Muscle of arm (tissue), 14 donors: ENCODE results near the gene ABHD17C. TPM values are rescaled to one million over a fixed set of nuclear protein-coding genes. Genes with fewer than 3 reads are reported as not detected.
"Not testable (repeated sequence)": the region's sequence is repeated elsewhere in the genome, so short reads cannot be mapped to it uniquely, and the experiment has no call there.

Source experiments
- DNase-seq: peaks from one replicate; pipeline ENCODE4 v3.0.0-alpha.2; 2013
- long read RNA-seq, 11 donors: transcript quantifications; one replicate each; lab custom pipeline, GENCODE V29; 2026
- polyA plus RNA-seq, 12 donors: library from polyadenylated mRNA; unstranded; fragments of 120-200 nt; gene quantifications; one replicate each; pipeline ENCODE4 v1.2.1, GENCODE V29; 2013; ENCODE audit not compliant: insufficient read length in 12 of 12

The ABHD17C gene
- 10 to 100 TPM in 1 of 12 donors, 1 to 10 TPM in 10, not detected in 1; 4.6 to 14.7 (median 7.0) TPM for polyA plus RNA-seq
- long read RNA-seq, donor 1, transcript ABHD17C-201 (3 exons, 2,368 nt), result major isoform, 45 of 76 reads
- long read RNA-seq, donor 1, partial matches to known transcripts, result 31 of 76 reads
- long read RNA-seq, donor 1, other reads (novel, unspliced or antisense), result 0 of 76 reads
- long read RNA-seq, donor 2, partial matches to known transcripts, result 0 of 1 reads
- long read RNA-seq, donor 2, other reads (novel, unspliced or antisense), result 0 of 1 reads
- long read RNA-seq, donor 3, partial matches to known transcripts, result 0 of 1 reads
- long read RNA-seq, donor 3, other reads (novel, unspliced or antisense), result 0 of 1 reads
- long read RNA-seq, donor 4, partial matches to known transcripts, result 0 of 4 reads
- long read RNA-seq, donor 4, other reads (novel, unspliced or antisense), result 0 of 4 reads
- long read RNA-seq, donor 5, partial matches to known transcripts, result 0 of 2 reads
- long read RNA-seq, donor 5, other reads (novel, unspliced or antisense), result 0 of 2 reads
- long read RNA-seq, donor 6, partial matches to known transcripts, result 0 of 2 reads
- long read RNA-seq, donor 6, other reads (novel, unspliced or antisense), result 0 of 2 reads
- long read RNA-seq, donor 7, partial matches to known transcripts, result 0 of 1 reads
- long read RNA-seq, donor 7, other reads (novel, unspliced or antisense), result 0 of 1 reads
- long read RNA-seq, donor 8, partial matches to known transcripts, result 0 of 3 reads
- long read RNA-seq, donor 8, other reads (novel, unspliced or antisense), result 0 of 3 reads
- long read RNA-seq, donor 9, partial matches to known transcripts, result 0 of 2 reads
- long read RNA-seq, donor 9, other reads (novel, unspliced or antisense), result 0 of 2 reads
- long read RNA-seq, donor 10, partial matches to known transcripts, result 0 of 2 reads
- long read RNA-seq, donor 10, other reads (novel, unspliced or antisense), result 0 of 2 reads
- long read RNA-seq, donor 11, partial matches to known transcripts, result 0 of 4 reads
- long read RNA-seq, donor 11, other reads (novel, unspliced or antisense), result 0 of 4 reads

DNA sequence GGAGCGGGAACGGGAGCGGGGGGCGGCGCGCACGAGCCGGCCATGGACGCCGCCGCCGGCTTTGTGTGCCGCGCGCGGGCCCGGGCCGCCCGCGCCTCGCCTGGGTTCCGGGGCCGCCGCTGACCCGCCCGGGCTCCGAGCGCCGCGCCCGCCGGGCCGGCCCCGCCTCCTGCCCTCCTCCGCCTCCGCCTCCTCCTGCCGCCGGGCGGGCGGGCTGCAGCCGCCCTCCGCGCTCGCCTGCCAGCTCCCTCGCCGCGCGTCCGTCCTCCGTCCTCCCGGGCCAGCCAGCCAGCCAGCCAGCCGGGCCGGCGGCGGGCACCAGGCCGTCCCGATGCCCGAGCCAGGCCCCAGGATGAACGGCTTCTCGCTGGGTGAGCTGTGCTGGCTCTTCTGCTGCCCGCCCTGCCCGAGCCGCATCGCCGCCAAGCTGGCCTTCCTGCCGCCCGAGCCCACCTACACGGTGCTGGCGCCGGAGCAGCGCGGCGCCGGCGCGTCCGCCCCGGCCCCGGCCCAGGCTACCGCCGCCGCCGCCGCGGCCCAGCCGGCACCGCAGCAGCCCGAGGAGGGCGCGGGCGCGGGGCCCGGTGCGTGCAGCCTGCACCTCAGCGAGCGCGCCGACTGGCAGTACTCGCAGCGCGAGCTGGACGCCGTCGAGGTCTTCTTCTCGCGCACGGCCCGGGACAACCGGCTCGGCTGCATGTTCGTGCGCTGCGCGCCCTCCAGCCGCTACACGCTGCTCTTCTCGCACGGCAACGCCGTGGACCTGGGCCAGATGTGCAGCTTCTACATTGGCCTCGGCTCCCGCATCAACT is at the start of gene ABHD17C:
Gene ABHD17C, plus strand, starts transcription at position 212 of the 812 bp plus-strand sequence. Its CDS starts 120 bp downstream, at position 332.
- DNase-seq, result peak; percentile 70

DNA sequence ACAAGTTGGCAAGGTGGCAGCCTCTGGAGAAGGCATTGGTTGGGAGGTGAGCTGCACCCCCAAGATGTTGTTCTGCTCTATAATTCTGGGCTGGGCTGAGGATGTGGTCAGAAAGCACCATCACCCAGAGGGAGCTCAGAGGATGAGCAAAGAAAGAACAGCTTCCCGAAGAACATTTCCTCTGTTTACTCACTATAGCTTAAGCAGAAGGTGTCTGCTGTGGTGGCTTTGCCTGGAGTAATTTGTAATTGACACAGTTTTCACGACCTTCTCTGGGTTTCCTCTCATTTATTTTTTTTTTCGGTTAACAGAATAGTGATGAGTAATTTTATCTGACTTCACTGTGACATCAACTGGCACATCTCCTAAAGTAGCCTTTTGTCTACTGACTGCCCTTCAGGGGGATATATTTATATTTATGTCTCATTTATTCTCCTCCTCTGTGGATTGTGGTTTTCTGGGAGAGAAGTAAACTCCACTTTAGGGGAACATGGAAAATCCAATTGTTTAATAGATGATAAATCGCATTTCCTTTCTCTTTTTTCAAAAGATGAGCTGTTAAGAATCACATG is 49.5 kb upstream of the ABHD17C start:
- no peak for DNase-seq

DNA sequence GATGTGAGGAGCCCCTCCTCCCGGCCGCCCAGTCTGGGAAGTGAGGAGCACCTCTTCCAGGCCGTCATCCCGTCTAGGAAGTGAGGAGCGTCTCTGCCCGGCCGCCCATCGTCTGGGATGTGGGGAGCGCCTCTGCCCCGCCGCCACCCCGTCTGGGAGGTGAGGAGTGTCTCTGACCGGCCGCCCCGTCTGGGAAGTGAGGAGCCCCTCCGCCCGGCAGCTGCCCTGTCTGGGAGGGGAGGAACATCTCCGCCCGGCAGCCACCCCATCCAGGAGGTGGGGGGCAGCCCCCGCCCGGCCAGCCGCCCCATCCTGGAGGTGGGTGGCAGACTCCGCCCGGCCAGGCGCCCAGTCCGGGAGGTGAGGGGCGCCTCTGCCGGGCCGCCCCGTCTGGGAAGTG is 47.7 kb upstream of the ABHD17C start:
- not testable (repeated sequence) for DNase-seq

DNA sequence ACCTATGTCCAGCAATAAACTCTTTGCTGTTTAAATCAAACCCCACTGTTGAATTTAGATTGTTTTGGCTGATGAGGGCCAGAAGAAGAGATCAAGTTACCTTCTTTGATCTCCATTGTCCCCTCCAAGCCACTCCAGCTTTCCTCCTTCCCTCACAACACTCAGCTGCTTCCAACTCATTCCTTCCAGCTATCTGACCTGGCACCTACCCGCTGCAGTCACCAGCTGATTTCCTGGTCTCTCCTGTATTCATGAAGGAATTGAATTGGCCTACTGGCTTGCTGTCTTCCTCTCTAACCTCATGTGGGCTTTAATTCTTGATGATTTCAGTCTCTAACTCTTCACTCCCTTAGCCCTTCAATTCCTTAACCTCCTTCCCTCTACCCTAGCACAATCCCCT is 40.8 kb upstream of the ABHD17C start:
- DNase-seq, result no peak

DNA sequence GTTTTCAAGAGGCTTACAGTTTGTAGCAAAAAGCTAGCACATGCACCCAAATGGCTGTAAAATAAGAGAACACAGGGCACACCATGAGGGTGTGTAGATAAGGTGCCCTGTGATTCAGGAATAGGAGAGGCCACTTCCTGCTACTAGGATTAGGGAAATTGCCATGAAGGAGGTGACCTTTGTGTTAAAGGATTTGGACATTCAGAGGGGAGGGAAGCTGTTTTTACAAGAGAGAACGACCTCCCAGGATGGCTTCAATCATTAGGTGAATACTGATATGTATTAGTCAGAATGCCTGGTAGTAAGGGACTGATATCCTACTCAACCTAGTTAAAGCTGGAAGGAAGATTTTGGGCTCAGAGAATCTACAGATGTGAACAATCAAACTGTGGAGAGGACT is 35.7 kb upstream of the ABHD17C start:
- DNase-seq, result no peak

DNA sequence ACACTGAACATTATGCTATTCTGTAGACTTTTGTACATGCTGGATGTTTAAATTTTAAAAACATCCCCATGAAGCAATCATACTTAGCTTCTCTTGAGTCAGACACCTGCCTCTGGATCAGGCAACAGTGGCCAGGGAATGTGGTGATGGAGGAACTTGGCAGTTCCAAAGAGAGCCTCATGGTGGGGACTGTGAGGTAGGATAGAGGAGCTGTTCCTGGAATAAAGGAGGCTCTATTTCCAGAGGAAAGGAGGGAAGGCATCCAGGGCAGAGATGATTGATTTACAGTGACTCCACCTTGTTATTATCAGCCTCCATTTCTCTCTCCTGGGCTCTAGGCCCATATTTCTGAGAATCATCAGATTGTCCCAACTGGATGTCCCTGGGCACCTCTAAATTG is 35.0 kb upstream of the ABHD17C start:
- peak; percentile 9 for DNase-seq

DNA sequence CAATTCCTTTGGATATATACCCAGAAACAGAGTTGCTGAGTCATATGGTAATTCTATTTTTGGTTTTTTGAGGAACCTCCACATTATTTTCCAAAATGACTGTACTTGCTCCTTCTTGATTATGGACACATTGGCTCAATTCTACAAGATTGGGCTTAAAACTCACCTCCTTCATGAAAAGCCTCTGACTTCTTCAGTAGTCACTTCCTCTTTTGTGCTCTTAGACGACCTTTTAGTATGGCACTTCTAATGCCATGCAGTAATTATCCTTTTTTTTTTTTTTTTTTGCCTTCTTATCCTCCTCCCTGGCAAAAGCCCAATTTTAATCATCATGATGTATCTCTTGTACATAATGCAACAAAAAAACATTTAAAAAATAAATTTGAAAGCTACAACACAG is 33.0 kb upstream of the ABHD17C start:
- DNase-seq, result no peak

DNA sequence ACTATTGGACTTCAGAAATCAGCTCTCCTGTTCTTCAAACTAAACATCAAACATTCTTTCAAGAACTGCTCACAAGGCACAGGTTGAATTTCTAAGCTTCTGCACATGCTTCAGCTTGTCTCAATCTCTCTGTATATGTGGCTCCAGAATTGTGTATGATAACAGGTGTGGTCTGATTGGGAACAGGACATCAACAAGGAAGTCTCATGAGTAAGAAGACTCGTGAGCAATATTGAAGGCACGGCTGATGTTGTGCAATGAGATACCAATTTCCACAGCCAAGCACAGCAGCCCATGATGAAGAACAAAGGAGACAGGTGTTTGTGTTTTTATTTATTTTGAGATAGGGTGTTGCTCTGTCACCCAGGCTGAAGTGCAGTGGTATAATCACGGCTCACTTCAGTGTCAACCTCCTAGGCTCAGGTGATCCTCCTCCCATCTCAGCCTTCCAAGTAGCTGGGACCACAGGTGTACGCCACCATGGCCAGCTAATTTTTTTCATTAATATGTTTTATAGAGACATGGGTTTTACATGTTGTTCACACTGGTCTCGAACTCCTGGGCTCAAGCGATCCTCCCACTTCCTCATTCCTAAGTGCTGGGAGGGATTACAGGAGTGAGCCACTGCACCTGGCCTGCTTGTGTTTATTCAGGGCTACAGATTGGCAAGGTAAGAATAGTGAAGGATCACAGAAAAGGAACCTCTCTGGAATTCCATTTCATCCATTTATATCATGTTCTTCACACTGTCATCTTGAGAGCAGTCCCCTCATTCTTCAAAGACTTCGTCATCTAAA is 32.2 kb upstream of the ABHD17C start:
- no peak for DNase-seq

DNA sequence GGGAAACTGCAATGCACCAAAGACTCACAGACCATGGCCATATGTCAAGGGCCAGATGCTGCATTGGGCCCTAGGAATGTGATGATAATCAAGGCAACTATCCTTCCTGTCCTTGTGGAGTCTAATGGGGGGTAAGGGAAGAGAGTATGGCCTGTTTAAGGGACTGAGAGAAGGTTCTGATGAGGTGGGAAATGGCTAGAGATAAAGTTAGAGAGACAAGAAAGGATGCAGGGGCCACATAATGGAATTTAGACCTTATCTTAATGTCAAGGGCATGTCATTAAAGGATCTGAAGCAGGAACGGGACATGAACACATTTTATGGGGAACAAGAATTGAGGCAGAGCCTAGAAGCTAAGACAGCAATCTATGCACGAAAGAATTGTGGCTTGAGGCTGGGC is 30.0 kb upstream of the ABHD17C start:
- DNase-seq, result no peak

DNA sequence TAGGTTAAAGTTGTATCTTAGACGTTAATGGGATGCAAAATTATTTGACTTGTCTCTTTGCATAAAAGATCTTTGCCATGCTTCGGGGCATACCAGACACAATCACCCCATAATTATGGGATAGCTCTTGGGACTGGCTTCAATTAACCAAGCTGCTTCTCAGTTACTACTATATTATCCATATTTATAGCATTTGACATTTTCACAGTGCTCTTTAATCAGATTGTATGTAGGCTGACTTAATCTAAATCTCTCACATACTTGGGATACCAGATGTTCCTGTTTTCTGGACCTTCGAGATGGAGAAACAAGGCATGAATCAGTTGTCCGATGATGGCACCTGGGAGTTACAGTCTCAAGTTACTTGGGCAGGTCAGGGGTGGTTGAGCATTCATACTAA is 27.2 kb upstream of the ABHD17C start:
- DNase-seq, result no peak

DNA sequence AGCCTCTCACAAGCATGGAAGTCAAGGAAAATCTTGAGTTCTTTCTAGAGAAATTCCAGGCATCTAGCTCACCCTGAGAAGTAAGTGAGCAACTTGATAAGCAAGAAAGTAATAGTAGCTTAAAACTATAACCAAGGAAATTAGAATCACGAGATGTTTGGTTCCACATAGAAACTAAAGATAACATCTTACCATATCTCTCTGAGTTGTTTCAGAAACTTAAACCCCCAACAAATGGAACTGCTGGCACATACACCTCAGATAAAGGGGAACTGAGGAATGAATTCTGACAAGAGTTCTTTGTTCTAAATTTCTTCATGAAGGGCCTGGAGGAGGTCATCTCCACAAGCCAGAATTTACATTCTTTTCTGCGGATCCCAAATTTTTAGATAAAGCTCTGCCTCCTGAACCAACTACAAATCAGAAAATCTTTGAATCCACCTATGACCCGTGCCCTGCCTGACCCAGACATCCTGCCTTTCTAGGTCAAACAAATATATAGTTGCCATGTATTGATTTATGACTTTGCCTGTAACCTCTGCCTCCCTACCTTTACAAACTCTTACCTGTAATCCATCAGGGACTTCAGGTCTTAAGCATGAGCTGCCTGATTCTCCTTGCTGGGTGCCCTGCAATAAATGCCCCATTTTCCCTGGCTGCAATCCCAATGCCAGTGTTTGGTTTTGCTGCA is 26.4 kb upstream of the ABHD17C start:
- no peak for DNase-seq

DNA sequence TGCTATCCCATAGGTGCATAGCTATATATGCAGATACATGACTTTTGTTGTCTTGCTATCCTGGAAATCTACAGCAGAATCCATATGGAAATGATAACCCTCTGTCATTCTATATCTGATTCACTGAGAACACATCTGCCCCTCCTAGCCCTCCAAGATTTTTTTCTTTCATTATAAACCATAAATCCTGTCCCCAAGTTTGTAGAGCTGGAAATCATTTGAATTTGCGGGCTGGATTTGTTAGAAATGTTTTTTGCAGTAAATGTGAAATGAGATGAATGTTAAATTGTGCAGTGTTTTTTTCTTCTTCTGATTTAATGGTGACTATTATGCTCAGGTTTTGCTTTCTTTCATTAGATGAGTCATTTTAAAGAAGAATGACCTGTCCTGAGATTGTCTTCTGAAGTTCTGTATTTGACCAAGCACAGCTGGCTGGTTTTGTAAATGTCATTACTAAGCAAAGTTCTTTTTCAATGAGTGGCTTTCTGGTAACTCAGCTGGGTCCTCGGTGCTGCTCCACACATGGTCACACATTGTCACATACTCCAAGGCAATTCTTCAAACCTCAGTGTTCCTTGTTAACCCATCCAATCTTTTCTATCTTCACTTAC is 25.3 kb upstream of the ABHD17C start:
- no peak for DNase-seq

DNA sequence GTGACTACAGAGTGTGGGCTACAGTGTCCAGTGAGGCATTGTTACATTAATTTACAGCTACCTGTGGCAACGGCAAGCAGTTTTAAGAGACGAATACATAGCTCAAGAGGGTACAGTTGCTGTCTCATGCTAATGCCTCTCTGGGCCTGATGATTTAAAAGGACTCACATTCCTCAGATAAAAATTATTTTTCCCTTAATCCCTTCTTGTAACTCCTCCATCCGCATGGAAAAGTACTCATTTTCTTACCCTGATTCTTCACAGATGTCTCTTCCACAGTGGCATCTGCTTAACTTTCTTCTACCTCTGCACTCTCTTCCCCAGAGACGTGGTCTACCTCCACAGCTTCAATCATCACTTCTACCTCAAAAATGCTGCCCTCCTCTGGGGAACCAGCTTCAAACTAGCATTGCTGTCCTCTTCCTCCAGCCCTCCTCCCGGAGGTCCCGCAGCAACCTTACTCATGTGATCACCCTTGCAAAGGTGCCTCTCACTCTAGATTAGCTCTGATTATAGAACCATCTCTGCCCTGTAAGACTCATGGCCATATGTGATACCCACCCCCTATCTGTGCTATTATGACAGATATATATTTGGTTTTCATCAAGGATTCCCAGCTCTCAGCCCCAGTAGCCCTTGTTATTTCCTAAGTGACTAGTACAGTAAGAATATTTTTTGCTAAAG is 21.4 kb upstream of the ABHD17C start:
- no peak for DNase-seq

DNA sequence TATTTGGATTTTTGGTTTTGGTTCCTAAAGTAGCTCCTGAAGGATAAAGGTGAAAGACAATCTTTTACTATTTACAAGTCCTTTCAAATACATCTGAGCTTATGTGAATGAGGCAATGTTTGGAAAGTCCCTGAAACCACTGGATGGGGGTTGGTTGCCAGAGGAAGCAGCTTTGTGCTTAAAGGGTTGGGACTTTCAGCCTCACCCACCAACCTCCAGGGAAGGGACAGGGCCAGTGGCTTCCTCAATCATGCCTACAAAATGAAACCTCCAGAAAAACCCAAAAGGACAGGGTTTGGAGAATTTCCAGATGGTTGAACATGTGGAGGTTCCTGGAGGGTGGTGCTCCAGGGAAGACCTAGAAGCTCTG is 20.9 kb upstream of the ABHD17C start:
- no peak for DNase-seq

DNA sequence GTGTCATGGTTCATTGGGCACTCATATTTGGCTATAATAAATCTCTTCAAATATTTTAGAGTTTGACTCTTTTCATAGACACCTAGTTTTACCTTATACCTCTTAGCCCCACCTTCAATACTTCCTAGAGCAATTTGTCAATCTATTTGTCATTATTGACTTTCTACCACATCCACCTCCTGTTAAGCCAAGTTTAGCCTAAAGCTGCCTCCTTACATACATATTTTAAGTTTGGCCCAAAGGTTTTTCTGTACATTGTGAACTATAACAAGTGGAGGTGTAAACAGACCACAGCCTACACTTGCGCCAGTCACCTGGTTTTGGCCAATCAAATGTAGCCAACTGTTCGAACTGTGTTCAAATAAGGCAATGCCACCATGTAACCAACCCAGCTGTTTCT is 18.1 kb upstream of the ABHD17C start:
- no peak for DNase-seq

DNA sequence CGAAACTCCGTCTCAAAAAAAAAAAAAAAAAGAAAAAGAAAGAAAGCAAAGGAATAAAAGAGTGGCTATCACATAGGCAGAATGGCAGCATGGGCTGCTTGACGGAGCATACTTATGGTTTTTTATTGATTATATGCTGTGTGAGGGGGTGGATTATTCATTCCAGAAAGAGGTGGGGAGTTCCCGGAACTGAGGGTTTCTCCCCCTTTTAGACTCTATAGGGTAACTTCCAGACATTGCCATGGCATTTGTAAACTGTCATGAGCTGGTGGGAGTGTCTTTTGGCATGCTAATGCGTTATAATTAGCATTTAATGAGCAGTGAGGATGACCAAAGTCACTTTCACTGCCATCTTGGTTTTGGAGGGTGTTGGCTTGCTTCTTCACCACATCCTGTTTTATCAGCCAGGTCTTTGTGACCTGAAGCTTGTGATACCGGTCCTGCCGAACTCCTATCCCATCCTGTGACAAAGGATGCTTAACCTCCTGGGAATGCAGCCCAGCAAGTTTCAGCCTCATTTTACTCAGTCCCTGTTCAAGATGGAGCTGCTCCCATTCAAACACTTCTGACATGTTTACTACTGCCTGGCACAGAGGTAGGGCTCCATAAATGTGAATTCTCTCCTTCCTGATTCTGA is 15.8 kb upstream of the ABHD17C start:
- no peak for DNase-seq

DNA sequence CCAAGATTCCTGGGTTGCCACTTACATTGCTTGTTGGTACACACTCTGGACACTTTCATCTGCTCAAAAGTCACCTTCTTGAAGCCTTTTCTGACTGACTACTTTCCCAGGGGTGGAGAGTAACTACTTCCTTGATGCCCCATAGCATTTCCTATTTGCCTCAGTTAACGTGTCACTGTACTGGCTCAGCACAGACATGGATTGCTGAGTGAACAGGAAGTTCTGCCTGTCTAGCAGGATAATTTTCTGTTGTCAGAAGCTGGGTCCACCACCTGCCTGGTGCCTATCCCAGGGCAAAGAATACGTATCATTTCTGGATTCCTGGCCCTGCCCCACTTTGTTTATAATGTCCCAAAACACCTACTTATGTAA is 15.3 kb upstream of the ABHD17C start:
- DNase-seq, result no peak

DNA sequence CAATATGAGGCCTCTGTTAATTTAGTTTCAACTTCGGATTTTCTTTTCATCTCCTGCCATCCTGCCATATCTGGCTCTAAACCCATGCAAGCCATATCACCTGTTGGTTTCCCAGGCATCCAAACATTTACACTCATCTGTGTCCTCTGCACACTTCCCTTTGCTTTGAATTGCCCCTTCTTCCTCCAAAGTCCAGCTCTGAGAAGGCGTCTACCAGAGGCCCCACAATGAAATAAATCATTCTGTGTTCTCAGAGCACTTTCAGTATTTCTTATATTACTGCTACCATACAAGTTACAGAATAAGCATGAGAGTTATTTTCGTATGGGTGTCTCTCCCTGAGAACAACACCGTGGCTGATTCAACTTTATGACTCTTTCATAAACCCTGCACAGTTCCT is 12.9 kb upstream of the ABHD17C start:
- DNase-seq, result no peak
